ENCODE results near the gene TBC1D14. TPM values are rescaled to one million over a fixed set of nuclear protein-coding genes. Genes with fewer than 3 reads are reported as not detected.
"Not testable (repeated sequence)": the region's sequence is repeated elsewhere in the genome, so short reads cannot be mapped to it uniquely, and the experiment has no call there.

The TBC1D14 gene
- total and polyA plus RNA-seq, 9 of the 15 experiments (the other 6 are each of a cell fraction or from before 2014, with no cell fraction given), result 2.1 to 59.6 (median 44.8) TPM

DNA sequence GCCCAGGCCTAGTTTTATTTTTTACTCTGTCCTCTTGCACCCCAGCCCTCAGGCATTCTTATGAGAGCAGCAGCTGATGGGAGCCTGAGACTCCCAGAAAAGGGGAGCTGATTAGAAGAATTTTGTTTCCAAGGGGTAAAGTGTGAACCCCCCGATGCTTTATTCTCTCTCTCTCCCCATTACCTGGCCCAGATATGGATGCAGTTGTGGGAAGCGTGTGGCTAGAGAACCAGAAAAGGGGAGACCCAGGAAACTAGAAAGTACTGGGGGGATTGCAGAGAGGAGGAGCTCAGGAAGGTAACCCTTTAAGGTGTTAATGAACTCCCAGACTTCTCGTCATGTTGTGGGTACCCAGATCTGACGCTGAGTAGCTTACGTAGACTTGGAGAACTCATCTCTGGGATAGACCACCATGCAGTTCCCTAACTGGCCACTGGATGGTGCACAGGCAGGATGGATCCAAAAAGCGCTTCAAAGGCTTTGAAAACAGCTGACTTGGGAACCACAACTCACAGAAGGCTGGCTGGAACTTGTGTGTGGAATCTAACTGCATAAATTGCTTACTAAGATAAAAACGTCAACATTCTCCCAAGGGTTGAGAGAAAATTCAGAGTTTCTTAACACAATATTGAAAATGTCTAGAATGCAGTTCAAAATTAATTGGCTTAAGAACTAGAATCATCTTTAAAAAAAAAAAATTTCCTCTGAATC lies 64.7 kb downstream of the TBC1D14 start (continued):
- TF ChIP-seq SPI1 (IDR thresholded peaks at IDR 0.05; ENCODE audit: borderline replicate concordance, low read depth, low read length), result peak; percentile 17; the same call in 1 of the 2 replicates
- no peak for TF ChIP-seq CSDE1 (IDR thresholded peaks at IDR 0.05)
- TF ChIP-seq NEUROD1 (IDR thresholded peaks at IDR 0.05; ENCODE audit: borderline replicate concordance, low read depth, low read length, partially characterized antibody), result peak; percentile 15
- TF ChIP-seq KLF16 (IDR thresholded peaks at IDR 0.05), result peak; percentile 55
- TF ChIP-seq HNRNPUL1 (IDR thresholded peaks at IDR 0.05; ENCODE audit: low read length), result no peak
- TF ChIP-seq ZNF717 (CRISPR knock-in tag; IDR thresholded peaks at IDR 0.05), result no peak
- TF ChIP-seq TEAD4 (IDR thresholded peaks at IDR 0.05; ENCODE audit: low read length), result 0 out of 2 replicates have a peak, but pooled peaks have one; percentile 23
- no peak for TF ChIP-seq TEAD4 (CRISPR knock-in tag; IDR thresholded peaks at IDR 0.05; ENCODE audit: borderline replicate concordance)
- TF ChIP-seq RAD21 (CRISPR knock-in tag; conservative IDR thresholded peaks at IDR 0.05 in 1 of 2, IDR thresholded peaks at IDR 0.05 in 1 of 2), result peak; percentile 52 to 74
- TF ChIP-seq, protein P1, sequence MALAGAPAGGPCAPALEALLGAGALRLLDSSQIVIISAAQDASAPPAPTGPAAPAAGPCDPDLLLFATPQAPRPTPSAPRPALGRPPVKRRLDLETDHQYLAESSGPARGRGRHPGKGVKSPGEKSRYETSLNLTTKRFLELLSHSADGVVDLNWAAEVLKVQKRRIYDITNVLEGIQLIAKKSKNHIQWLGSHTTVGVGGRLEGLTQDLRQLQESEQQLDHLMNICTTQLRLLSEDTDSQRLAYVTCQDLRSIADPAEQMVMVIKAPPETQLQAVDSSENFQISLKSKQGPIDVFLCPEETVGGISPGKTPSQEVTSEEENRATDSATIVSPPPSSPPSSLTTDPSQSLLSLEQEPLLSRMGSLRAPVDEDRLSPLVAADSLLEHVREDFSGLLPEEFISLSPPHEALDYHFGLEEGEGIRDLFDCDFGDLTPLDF (CRISPR knock-in tag; IDR thresholded peaks at IDR 0.05), result no peak
- 0 out of 2 replicates have a peak, but pooled peaks have one; percentile 27 for TF ChIP-seq EP400 (IDR thresholded peaks at IDR 0.05)

GRCh38 chr4:6977846-6978245 lies 68.2 kb downstream of the TBC1D14 start:
- Histone ChIP-seq H4K20me1 (replicated peaks; ENCODE audit: control insufficient read depth, insufficient read depth, low read length) (peaks cover 11% of the 10 kb centered on the region), H3K79me2 (ENCODE audit: control insufficient read depth, insufficient read depth, low read length) (peaks cover 45% of the 10 kb centered on the region), H3K36me3 (ENCODE audit: control insufficient read depth, insufficient read depth, low read length) (peaks cover 32% of the 10 kb centered on the region; the same call in 2 of the 3 replicates)
- intact Hi-C loops (cut with micrococcal nuclease); H3K9me1 ChIP-seq (ENCODE audit: control insufficient read depth, insufficient read depth, low read length); H3K27me3 ChIP-seq (ENCODE audit: control insufficient read depth in 2 of 2, insufficient read depth in 2 of 2, low read length in 2 of 2); ATAC-seq; in situ Hi-C loops (cut with MboI); POLR2A ChIA-PET; H3K9ac ChIP-seq (ENCODE audit: insufficient read depth in 1 of 2, low read depth in 2 of 2, low read length in 2 of 2); H3K4me3 ChIP-seq; H3K27ac ChIP-seq (ENCODE audit: extremely low read depth, low read depth, low read length); CTCF ChIA-PET (ENCODE audit: low intra/inter-chr PET ratio); DNase-seq (ENCODE audit: extremely low read depth in 1 of 4, low spot score in 3 of 4); BruUV-seq (replicated peaks); FAIRE-seq; H3K4me1 ChIP-seq (replicated peaks in 1 of 2; ENCODE audit: control insufficient read depth in 2 of 2, insufficient read depth in 2 of 2, low read length in 2 of 2); H3K4me2 ChIP-seq (ENCODE audit: insufficient read depth, low read length); H2AFZ ChIP-seq (ENCODE audit: low read depth, low read length); H3K9me3 ChIP-seq (replicated peaks; ENCODE audit: control insufficient read depth, insufficient read depth, low read depth, low read length): not testable (repeated sequence)
- no CpG with 5 or more reads among the region's 33 CpGs for WGBS (ENCODE audit: insufficient coverage, low coverage, missing lambda C conversion rate)

All from K562 (cell line).